Osteoblast (primary cell): Measurements from ENCODE around the gene UBE2K. TPM values are rescaled to one million over a fixed set of nuclear protein-coding genes. Genes with fewer than 3 reads are reported as not detected.

Experiments
- DNase-seq: peaks from one replicate; pipeline ENCODE4 v3.0.0; 2011; ENCODE audit warnings: low spot score, mixed read lengths; ENCODE audit not compliant: insufficient read length; ENCODE audit errors: missing footprints
- H2AFZ ChIP-seq: 2 replicates; pipeline ENCODE4 v1.6.0; 2011; ENCODE audit warnings: mild to moderate bottlenecking, low read length
- H3K27ac ChIP-seq: 2 replicates; pipeline ENCODE4 v1.5.1; 2011; ENCODE audit warnings: mild to moderate bottlenecking, low read depth, low read length, moderate library complexity
- H3K27me3 ChIP-seq: 2 replicates; pipeline ENCODE4 v1.6.0; 2012; ENCODE audit warnings: mild to moderate bottlenecking, control low read depth, inconsistent platforms, low read length, moderate library complexity; ENCODE audit not compliant: insufficient read depth
- H3K36me3 ChIP-seq: 2 replicates; pipeline ENCODE4 v1.5.1; 2011; ENCODE audit warnings: mild to moderate bottlenecking, low read length, control low read depth, moderate library complexity; ENCODE audit not compliant: insufficient read depth
- H3K4me1 ChIP-seq: 2 replicates; pipeline ENCODE4 v1.5.1; 2011; ENCODE audit warnings: mild to moderate bottlenecking, low read length, control low read depth, moderate library complexity; ENCODE audit not compliant: insufficient read depth
- H3K4me2 ChIP-seq: 2 replicates; pipeline ENCODE4 v1.6.0; 2011; ENCODE audit warnings: mild to moderate bottlenecking, low read length; ENCODE audit not compliant: insufficient read depth
- H3K4me3 ChIP-seq: fragments of 200-600 bp; sonication (generic); 3 replicates; pipeline ENCODE4 v1.5.1; 2012; ENCODE audit warnings: mild to moderate bottlenecking, low read length, inconsistent platforms; ENCODE audit not compliant: insufficient read depth
- H3K79me2 ChIP-seq: 2 replicates; pipeline ENCODE4 v1.6.0; 2012; ENCODE audit warnings: mild to moderate bottlenecking, low read length, control low read depth, inconsistent platforms; ENCODE audit not compliant: insufficient read depth
- H3K9me3 ChIP-seq: 2 replicates; pipeline ENCODE4 v1.5.1; 2011; ENCODE audit warnings: low read depth, low read length, control low read depth
- H4K20me1 ChIP-seq: 2 replicates; pipeline ENCODE4 v1.6.0; 2012; ENCODE audit warnings: mild to moderate bottlenecking, low read length, control low read depth; ENCODE audit not compliant: insufficient read depth
- CTCF ChIP-seq: IDR thresholded peaks from 2 replicates; pipeline ENCODE4 v1.5.1; 2011; ENCODE audit warnings: mild to moderate bottlenecking, low read depth, low read length, moderate library complexity; ENCODE audit errors: extremely low read depth
- total RNA-seq: library from RNA; depleted of rRNA; stranded (reverse); fragments of >200 nt; gene quantifications from 2 replicates; pipeline ENCODE4 v1.2.3, GENCODE V29; 2012

UBE2K gene
- total RNA-seq, 1 donor = 19.2 TPM

DNA sequence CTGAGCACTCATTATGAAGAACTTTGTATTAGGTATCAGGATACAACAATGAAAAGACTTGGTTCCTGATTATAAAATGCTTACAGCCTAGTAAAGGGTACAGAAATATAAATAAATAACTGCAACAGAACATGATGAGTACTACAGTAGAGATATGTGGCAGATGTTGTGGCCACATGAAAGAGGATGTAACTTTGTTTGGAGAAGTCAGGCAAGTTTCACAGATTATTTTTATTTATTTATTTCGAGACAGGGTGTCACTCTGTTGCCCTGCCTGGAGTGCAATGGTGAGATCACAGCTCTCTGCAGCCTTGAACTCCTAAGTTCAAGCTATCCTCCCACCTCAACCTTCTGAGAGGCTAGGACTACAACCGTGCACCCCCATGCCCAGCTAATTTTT is 15.8 kb upstream of the UBE2K start:
- Histone ChIP-seq H4K20me1 (no peaks in the 10 kb centered on the region), H3K27ac (no peak overlapping the region), H3K27me3 (no peaks in the 10 kb centered on the region), H3K4me2 (no peak overlapping the region), H2AFZ (no peak overlapping the region), H3K79me2 (no peaks in the 10 kb centered on the region), H3K4me3 (no peak overlapping the region), H3K36me3 (no peaks in the 10 kb centered on the region), H3K4me1 (no peaks in the 10 kb centered on the region), H3K9me3 (no peaks in the 10 kb centered on the region)
- DNase-seq = no peak
- no peak for TF ChIP-seq CTCF

DNA sequence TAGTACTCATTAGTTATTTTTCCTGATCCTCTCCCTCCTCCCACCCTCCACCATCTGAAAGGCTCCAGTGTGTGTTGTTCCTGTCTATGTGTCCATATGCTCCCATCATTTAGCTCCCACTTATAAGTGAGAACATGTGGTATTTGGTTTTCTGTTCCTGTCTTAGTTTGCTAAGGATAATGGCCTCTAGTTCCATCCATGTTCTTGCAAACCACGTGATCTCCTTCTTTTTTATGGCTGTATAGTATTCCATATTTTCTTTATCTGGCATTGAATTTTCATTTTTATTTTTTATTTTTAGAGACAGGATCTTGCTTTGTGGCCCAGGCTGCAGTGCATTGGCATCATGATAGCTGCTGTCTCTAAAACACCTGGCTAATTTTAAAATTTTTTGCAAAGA is 11.9 kb upstream of the UBE2K start:
- Histone ChIP-seq H2AFZ (no peak overlapping the region), H3K79me2 (no peaks in the 10 kb centered on the region), H3K36me3 (no peaks in the 10 kb centered on the region), H4K20me1 (no peaks in the 10 kb centered on the region), H3K4me2 (no peak overlapping the region), H3K4me3 (no peak overlapping the region), H3K9me3 (no peaks in the 10 kb centered on the region), H3K27me3 (no peaks in the 10 kb centered on the region), H3K4me1 (no peaks in the 10 kb centered on the region), H3K27ac (no peak overlapping the region)
- no peak for TF ChIP-seq CTCF
- DNase-seq = no peak

- Histone ChIP-seq H3K9me3 (no peaks in the 10 kb centered on the region), H3K36me3 (no peaks in the 10 kb centered on the region), H3K27me3 (no peaks in the 10 kb centered on the region), H3K4me3 (no peak overlapping the region), H3K79me2 (no peaks in the 10 kb centered on the region), H3K27ac (no peak overlapping the region), H3K4me1 (no peaks in the 10 kb centered on the region), H2AFZ (no peak overlapping the region), H4K20me1 (no peaks in the 10 kb centered on the region), H3K4me2 (no peak overlapping the region)
- DNase-seq = peak; percentile 32
- no peak for TF ChIP-seq CTCF
Measured at GRCh38 chr4:39687014-39687413, 10.9 kb upstream of the UBE2K start.

DNA sequence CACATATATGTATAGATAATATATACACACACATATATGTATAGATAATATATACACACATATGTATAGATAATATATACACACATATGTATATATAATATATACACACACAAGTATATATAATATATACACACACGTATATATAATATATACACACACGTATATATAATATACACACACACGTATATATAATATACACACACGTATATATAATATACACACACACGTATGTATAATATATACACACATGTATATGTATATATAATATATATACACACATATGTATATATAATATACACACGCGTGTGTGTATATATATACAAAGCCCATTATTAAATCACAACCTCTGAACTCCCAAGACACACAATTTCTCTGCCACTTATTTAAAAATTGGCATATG is 8.0 kb upstream of the UBE2K start:
- H3K4me1 ChIP-seq = no peaks in the 10 kb centered on the region
- H3K36me3 ChIP-seq = no peaks in the 10 kb centered on the region
- no peak for TF ChIP-seq CTCF
- no peak overlapping the region for H2AFZ ChIP-seq
- no peak overlapping the region for H3K4me2 ChIP-seq
- H3K27me3 ChIP-seq = no peaks in the 10 kb centered on the region
- H3K27ac ChIP-seq = no peak overlapping the region
- H3K79me2 ChIP-seq = no peaks in the 10 kb centered on the region
- no peak overlapping the region for H3K4me3 ChIP-seq
- no peak for DNase-seq
- H3K9me3 ChIP-seq = no peaks in the 10 kb centered on the region
- no peaks in the 10 kb centered on the region for H4K20me1 ChIP-seq
